ENCODE results near the gene BACH2. TPM values are rescaled to one million over a fixed set of nuclear protein-coding genes. Genes with fewer than 3 reads are reported as not detected.
"Not testable (repeated sequence)": the region's sequence is repeated elsewhere in the genome, so short reads cannot be mapped to it uniquely, and the experiment has no call there.

BACH2 gene
- total and polyA plus RNA-seq, 7 experiments from 2014 or later = 24.8 to 193 (median 117) TPM

DNA sequence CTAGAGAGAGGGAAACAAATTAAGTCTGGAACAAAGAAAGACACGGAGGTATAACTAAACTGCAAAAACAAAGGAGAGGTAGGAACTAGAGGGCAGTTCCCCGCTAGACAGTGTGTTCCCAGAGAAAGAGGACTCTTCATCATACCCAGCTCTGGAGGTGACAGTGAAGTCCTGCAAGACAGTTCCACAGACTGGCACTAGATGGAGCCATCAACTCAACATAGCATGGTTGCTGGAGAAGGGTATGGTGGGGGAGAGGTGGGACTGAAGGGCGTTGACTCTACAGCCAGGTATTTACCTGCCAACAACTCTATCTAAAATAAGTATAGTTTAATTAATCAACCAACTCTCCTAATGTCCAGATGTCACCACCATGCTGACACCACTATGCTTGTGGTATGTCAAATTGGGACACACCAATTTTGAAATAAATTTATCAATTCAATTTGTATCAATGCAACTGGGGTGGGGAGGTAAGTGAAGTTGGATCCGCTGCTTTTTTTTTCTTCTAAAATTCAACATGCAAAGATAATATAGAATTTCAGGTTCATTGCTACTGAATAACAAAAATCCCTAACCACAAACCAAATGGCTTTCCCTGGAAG, 9.7 kb downstream of the BACH2 start:
- Histone ChIP-seq H3K4me3 (ENCODE audit: low read length) (peak overlapping the region; percentile 51), H3K27me3 (ENCODE audit: control insufficient read depth in 2 of 2, insufficient read depth in 2 of 2, low read length in 2 of 2) (no peaks in the 10 kb centered on the region), H3K36me3 (ENCODE audit: control insufficient read depth in 2 of 3, insufficient read depth in 3 of 3, low read length in 3 of 3) (peaks cover 0 to 6% (median 0%) of the 10 kb centered on the region in 3 experiments), H3K4me1 (ENCODE audit: control insufficient read depth in 2 of 2, insufficient read depth in 2 of 2, low read length in 2 of 2) (peaks cover 21 to 72% of the 10 kb centered on the region in 2 donors), H3K27ac (ENCODE audit: low read depth, low read length) (peak overlapping the region; percentile 81), H3K9me3 (ENCODE audit: control insufficient read depth in 2 of 3, low read length in 3 of 3) (no peaks in the 10 kb centered on the region)
- intact Hi-C loops (cut with micrococcal nuclease) = loop anchor here (1.0 to 2.0 kb wide), 5 partner anchors 7 to 316 kb away; no protein-coding TSS in a partner anchor
- ChIA-PET CTCF (interaction anchor here (0.6 to 5.2 kb wide), 7 partner anchors 9 to 347 kb away, joined by 3 to 29 read pairs (median 3); no protein-coding TSS in a partner anchor), POLR2A (interaction anchor here (0.6 to 9.4 kb wide), 9 partner anchors 9 to 190 kb away, joined by 3 to 179 read pairs (median 5); partner anchors contain the start of gene BACH2)
- H3K9me3 Mint-ChIP-seq = peaks cover 0 to 6% (median 0%) of the 10 kb centered on the region in 11 donors
- ATAC-seq = peak; percentile 37
- H3K36me3 Mint-ChIP-seq = peaks cover 9 to 53% (median 35%) of the 10 kb centered on the region in 5 donors
- H3K4me3 Mint-ChIP-seq = peak overlapping the region; percentile 53 to 95 (median 87)
- H3K27ac Mint-ChIP-seq = peak overlapping the region; percentile 69 to 100 (median 96)
- peaks cover 56 to 96% (median 90%) of the 10 kb centered on the region in 7 donors for H3K4me1 Mint-ChIP-seq
- no peaks in the 10 kb centered on the region for H3K27me3 Mint-ChIP-seq
- DNase-seq = peak in 6 of 9 donors; percentile 38 to 61 (median 48)

- H3K4me3 Mint-ChIP-seq = peak overlapping the region; percentile 83 to 94 (median 88)
- intact Hi-C loops (cut with micrococcal nuclease) = loop anchor here (1.0 to 2.0 kb wide), 6 partner anchors 9 to 315 kb away; no protein-coding TSS in a partner anchor
Observed at GRCh38 chr6:90285611-90286381, 10.8 kb downstream of the BACH2 start.

DNA sequence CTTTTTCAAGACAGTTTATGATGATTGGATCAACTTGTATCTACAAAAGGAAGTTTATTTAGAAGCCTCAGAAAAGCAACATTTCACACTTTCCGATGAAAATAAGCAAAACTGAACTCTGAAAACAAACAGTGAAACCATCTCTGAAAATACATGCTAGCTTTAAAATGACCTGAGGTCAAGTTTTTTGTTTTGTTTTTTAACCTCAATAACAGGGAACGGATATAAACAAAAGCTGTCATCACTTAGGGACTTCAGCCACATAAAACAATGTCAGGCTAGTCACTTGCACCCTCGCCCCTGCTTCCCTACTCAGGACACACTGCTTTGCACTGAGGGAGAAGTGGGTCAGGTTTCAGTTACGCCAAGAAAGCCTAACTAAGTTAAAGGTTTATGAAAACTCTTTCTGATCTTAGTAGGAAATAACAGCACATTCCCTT, 11.6 kb downstream of the BACH2 start:
- CTCF ChIA-PET = interaction anchor here (0.6 to 5.2 kb wide), 8 partner anchors 10 to 344 kb away, joined by 3 to 29 read pairs (median 4); no protein-coding TSS in a partner anchor
- H3K4me1 ChIP-seq (ENCODE audit: control insufficient read depth in 2 of 2, insufficient read depth in 2 of 2, low read length in 2 of 2) = peaks cover 21 to 71% of the 10 kb centered on the region in 2 donors
- peaks cover 0 to 43% (median 22%) of the 10 kb centered on the region in 5 donors for H3K36me3 Mint-ChIP-seq
- no peak for ATAC-seq
- H3K27ac Mint-ChIP-seq = peak overlapping the region; percentile 89 to 100 (median 96)
- H3K36me3 ChIP-seq (ENCODE audit: control insufficient read depth in 2 of 3, insufficient read depth in 3 of 3, low read length in 3 of 3) = peaks cover 0 to 6% (median 0%) of the 10 kb centered on the region in 3 experiments
- H3K9me3 Mint-ChIP-seq = peaks cover 0 to 5% (median 0%) of the 10 kb centered on the region in 11 donors
- POLR2A ChIA-PET = interaction anchor here (0.7 to 9.4 kb wide), 13 partner anchors 9 to 202 kb away, joined by 3 to 179 read pairs (median 5); partner anchors contain the start of gene BACH2
- DNase-seq = peak in 1 of 9 donors; percentile 17
- intact Hi-C loops (cut with micrococcal nuclease) = loop anchor here in 1 of 2 donors (1.0 to 2.0 kb wide), 3 partner anchors 36 to 188 kb away; no protein-coding TSS in a partner anchor
- H3K4me3 ChIP-seq (ENCODE audit: low read length) = peak overlapping the region; percentile 51
- H3K27me3 Mint-ChIP-seq = peaks cover 0 to 2% (median 0%) of the 10 kb centered on the region in 5 donors
- peak overlapping the region; percentile 81 for H3K27ac ChIP-seq (ENCODE audit: low read depth, low read length)
- no peaks in the 10 kb centered on the region for H3K27me3 ChIP-seq (ENCODE audit: control insufficient read depth in 2 of 2, insufficient read depth in 2 of 2, low read length in 2 of 2)
- H3K4me1 Mint-ChIP-seq = peaks cover 47 to 96% (median 91%) of the 10 kb centered on the region in 7 donors
- H3K4me3 Mint-ChIP-seq = peak overlapping the region; percentile 83 to 94 (median 88)
- no peaks in the 10 kb centered on the region for H3K9me3 ChIP-seq (ENCODE audit: control insufficient read depth in 2 of 3, low read length in 3 of 3)

More at GRCh38 chr6:90285611-90286381, 10.8 kb downstream of the BACH2 start:
- peaks cover 0 to 2% (median 0%) of the 10 kb centered on the region in 5 donors for H3K27me3 Mint-ChIP-seq
- peak in 8 of 9 donors; percentile 53 to 87 (median 74) for DNase-seq
- H3K9me3 Mint-ChIP-seq = peaks cover 0 to 6% (median 0%) of the 10 kb centered on the region in 11 donors
- peak overlapping the region; percentile 81 for H3K27ac ChIP-seq (ENCODE audit: low read depth, low read length)
- H3K36me3 ChIP-seq (ENCODE audit: control insufficient read depth in 2 of 3, insufficient read depth in 3 of 3, low read length in 3 of 3) = peaks cover 0 to 6% (median 0%) of the 10 kb centered on the region in 3 experiments
- peak overlapping the region; percentile 89 to 100 (median 96) for H3K27ac Mint-ChIP-seq
- H3K9me3 ChIP-seq (ENCODE audit: control insufficient read depth in 2 of 3, low read length in 3 of 3) = no peaks in the 10 kb centered on the region
- peaks cover 54 to 96% (median 92%) of the 10 kb centered on the region in 7 donors for H3K4me1 Mint-ChIP-seq
- H3K27me3 ChIP-seq (ENCODE audit: control insufficient read depth in 2 of 2, insufficient read depth in 2 of 2, low read length in 2 of 2) = no peaks in the 10 kb centered on the region
- peaks cover 21 to 72% of the 10 kb centered on the region in 2 donors for H3K4me1 ChIP-seq (ENCODE audit: control insufficient read depth in 2 of 2, insufficient read depth in 2 of 2, low read length in 2 of 2)
- ATAC-seq = peak; percentile 68
- H3K36me3 Mint-ChIP-seq = peaks cover 7 to 49% (median 29%) of the 10 kb centered on the region in 5 donors
- POLR2A ChIA-PET = interaction anchor here (0.6 to 9.4 kb wide), 16 partner anchors 8 to 203 kb away, joined by 3 to 179 read pairs (median 5); partner anchors contain the start of gene BACH2
- CTCF ChIA-PET = interaction anchor here (0.5 to 5.2 kb wide), 8 partner anchors 9 to 346 kb away, joined by 3 to 29 read pairs (median 3); no protein-coding TSS in a partner anchor
- peak overlapping the region; percentile 51 for H3K4me3 ChIP-seq (ENCODE audit: low read length)

- Mint-ChIP-seq H3K36me3 (peaks cover 0 to 39% (median 22%) of the 10 kb centered on the region in 5 donors), H3K4me3 (peak overlapping the region; percentile 83 to 94 (median 88)), H3K4me1 (peaks cover 44 to 96% (median 91%) of the 10 kb centered on the region in 7 donors), H3K27ac (peak overlapping the region; percentile 89 to 100 (median 96)), H3K9me3 (peaks cover 0 to 5% (median 0%) of the 10 kb centered on the region in 11 donors), H3K27me3 (peaks cover 0 to 2% (median 0%) of the 10 kb centered on the region in 5 donors)
- peaks cover 21 to 68% of the 10 kb centered on the region in 2 donors for H3K4me1 ChIP-seq (ENCODE audit: control insufficient read depth in 2 of 2, insufficient read depth in 2 of 2, low read length in 2 of 2)
- peak; percentile 33 for ATAC-seq
- H3K9me3 ChIP-seq (ENCODE audit: control insufficient read depth in 2 of 3, low read length in 3 of 3) = no peaks in the 10 kb centered on the region
- ChIA-PET POLR2A (interaction anchor here (0.6 to 9.4 kb wide), 13 partner anchors 9 to 298 kb away, joined by 3 to 179 read pairs (median 4); partner anchors contain the start of gene BACH2), CTCF (interaction anchor here (0.6 to 5.2 kb wide), 9 partner anchors 12 to 344 kb away, joined by 3 to 29 read pairs (median 4); no protein-coding TSS in a partner anchor)
- intact Hi-C loops (cut with micrococcal nuclease) = loop anchor here (1.0 to 2.0 kb wide), 9 partner anchors 10 to 203 kb away; no protein-coding TSS in a partner anchor
- peaks cover 0 to 6% (median 0%) of the 10 kb centered on the region in 3 experiments for H3K36me3 ChIP-seq (ENCODE audit: control insufficient read depth in 2 of 3, insufficient read depth in 3 of 3, low read length in 3 of 3)
- no peaks in the 10 kb centered on the region for H3K27me3 ChIP-seq (ENCODE audit: control insufficient read depth in 2 of 2, insufficient read depth in 2 of 2, low read length in 2 of 2)
- peak overlapping the region; percentile 81 for H3K27ac ChIP-seq (ENCODE audit: low read depth, low read length)
- peak in 4 of 9 donors; percentile 34 to 73 (median 52) for DNase-seq
- H3K4me3 ChIP-seq (ENCODE audit: low read length) = peak overlapping the region; percentile 51
Observed at GRCh38 chr6:90284236-90285041, 12.2 kb downstream of the BACH2 start.

DNA sequence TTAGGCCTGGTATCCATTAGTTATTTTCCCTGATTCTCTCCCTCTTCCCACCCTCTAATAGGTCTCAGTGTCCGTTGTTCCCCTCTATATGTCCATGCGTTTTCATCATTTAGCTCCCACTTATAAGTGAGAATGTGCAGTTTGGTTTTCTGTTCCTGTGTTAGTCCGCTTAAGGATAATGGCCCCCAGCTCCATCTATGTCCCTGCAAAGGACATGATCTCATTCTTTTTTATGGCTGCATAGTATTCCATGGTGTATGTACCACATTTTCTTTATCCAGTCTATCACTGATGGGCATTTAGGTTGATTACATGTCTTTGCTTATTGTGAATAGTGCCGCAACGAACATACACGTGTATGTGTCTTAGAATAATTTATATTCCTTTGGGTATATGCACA, 14.4 kb downstream of the BACH2 start:
- Mint-ChIP-seq H3K36me3 (peaks cover 0 to 34% (median 17%) of the 10 kb centered on the region in 5 donors), H3K4me3 (peak overlapping the region in 6 of 10 donors; percentile 4 to 88 (median 50)), H3K27ac (peak overlapping the region; percentile 26 to 100 (median 93)), H3K4me1 (peaks cover 31 to 96% (median 89%) of the 10 kb centered on the region in 7 donors)
- H3K27me3 ChIP-seq (ENCODE audit: control insufficient read depth in 2 of 2, insufficient read depth in 2 of 2, low read length in 2 of 2); H3K4me3 ChIP-seq (ENCODE audit: low read length); intact Hi-C loops (cut with micrococcal nuclease); H3K27me3 Mint-ChIP-seq; ATAC-seq; H3K9me3 ChIP-seq (ENCODE audit: control insufficient read depth in 2 of 3, low read length in 3 of 3); H3K9me3 Mint-ChIP-seq; H3K36me3 ChIP-seq (ENCODE audit: control insufficient read depth in 2 of 3, insufficient read depth in 3 of 3, low read length in 3 of 3): not testable (repeated sequence)
- peak in 1 of 9 donors; percentile 13 for DNase-seq
- H3K27ac ChIP-seq (ENCODE audit: low read depth, low read length) = peak overlapping the region; percentile 61
- ChIA-PET POLR2A (interaction anchor here (9.4 kb wide), 1 partner anchor 13 kb away, joined by 179 read pairs; no protein-coding TSS in a partner anchor), CTCF (interaction anchor here (1.1 kb wide), 1 partner anchor 28 kb away, joined by 3 read pairs; no protein-coding TSS in a partner anchor)
- peaks cover 21 to 68% of the 10 kb centered on the region in 2 donors for H3K4me1 ChIP-seq (ENCODE audit: control insufficient read depth in 2 of 2, insufficient read depth in 2 of 2, low read length in 2 of 2)

Measured in naive thymus-derived CD4-positive, alpha-beta T cell (primary cell).